Fibroblast of mammary gland (primary cell): ENCODE measurements around the gene SNX20.

ENCODE experiments used
- DNase-seq: peaks from one replicate; pipeline ENCODE4 v3.0.0-alpha.2; 2010; ENCODE audit warnings: low read depth
- H3K4me3 ChIP-seq: 2 replicates; pipeline ENCODE4 v1.5.1; 2011; ENCODE audit warnings: low read depth, mild to moderate bottlenecking, low read length, moderate library complexity; ENCODE audit not compliant: control insufficient read depth
- TF ChIP-seq, protein P1 (sequence below): conservative IDR thresholded peaks from 2 replicates; pipeline ENCODE4 v1.5.1; 2011; ENCODE audit warnings: low read depth, low read length, inconsistent platforms; ENCODE audit not compliant: control insufficient read depth, insufficient read depth

SNX20 gene

DNA sequence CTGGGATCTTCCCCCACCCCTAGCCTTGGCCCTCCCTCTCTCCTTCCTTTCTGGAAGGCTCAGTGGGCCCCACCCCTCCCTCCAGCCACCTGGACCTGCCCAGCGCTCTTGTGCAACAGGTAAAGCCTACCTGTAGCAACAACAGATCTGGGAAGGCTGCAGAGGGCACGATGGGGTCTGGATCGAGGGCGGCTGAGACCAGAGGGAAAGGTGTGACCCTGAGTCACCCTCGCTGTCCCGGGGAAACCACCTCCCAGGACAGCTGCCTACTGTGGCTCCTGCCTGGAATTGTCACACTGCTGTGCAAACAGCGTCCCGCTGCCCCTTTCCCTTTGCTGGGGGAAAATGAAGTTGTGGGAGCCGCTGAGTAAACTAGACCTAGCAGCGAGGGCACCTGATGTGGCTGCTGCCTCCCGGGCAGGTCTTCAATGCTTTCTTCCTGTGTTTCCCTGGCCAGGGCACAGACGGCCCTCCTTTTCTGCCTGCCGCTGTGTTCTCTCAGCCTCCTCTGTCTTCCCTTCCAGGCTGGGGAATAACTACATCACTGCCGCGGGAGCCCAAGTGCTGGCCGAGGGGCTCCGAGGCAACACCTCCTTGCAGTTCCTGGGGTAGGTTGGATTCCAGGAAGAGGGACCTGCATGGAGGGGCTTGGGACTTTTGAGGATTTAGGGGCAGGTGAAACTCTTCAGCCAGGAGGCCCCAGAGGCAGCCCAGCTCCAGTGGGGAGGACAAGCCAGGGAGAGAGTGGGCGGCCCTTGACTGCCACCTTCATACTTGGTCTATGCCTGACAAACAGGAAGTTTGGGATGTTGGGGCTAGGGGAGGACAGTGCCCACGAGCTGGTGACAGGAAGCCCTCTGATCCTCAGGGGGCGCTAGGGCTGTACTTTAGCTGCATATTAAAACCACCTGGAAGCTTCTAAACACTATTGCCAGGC, 38.6 kb upstream of the SNX20 start:
- TF ChIP-seq, protein P1, sequence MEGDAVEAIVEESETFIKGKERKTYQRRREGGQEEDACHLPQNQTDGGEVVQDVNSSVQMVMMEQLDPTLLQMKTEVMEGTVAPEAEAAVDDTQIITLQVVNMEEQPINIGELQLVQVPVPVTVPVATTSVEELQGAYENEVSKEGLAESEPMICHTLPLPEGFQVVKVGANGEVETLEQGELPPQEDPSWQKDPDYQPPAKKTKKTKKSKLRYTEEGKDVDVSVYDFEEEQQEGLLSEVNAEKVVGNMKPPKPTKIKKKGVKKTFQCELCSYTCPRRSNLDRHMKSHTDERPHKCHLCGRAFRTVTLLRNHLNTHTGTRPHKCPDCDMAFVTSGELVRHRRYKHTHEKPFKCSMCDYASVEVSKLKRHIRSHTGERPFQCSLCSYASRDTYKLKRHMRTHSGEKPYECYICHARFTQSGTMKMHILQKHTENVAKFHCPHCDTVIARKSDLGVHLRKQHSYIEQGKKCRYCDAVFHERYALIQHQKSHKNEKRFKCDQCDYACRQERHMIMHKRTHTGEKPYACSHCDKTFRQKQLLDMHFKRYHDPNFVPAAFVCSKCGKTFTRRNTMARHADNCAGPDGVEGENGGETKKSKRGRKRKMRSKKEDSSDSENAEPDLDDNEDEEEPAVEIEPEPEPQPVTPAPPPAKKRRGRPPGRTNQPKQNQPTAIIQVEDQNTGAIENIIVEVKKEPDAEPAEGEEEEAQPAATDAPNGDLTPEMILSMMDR = no peak
- H3K4me3 ChIP-seq = no peak overlapping the region
- DNase-seq = no peak

DNA sequence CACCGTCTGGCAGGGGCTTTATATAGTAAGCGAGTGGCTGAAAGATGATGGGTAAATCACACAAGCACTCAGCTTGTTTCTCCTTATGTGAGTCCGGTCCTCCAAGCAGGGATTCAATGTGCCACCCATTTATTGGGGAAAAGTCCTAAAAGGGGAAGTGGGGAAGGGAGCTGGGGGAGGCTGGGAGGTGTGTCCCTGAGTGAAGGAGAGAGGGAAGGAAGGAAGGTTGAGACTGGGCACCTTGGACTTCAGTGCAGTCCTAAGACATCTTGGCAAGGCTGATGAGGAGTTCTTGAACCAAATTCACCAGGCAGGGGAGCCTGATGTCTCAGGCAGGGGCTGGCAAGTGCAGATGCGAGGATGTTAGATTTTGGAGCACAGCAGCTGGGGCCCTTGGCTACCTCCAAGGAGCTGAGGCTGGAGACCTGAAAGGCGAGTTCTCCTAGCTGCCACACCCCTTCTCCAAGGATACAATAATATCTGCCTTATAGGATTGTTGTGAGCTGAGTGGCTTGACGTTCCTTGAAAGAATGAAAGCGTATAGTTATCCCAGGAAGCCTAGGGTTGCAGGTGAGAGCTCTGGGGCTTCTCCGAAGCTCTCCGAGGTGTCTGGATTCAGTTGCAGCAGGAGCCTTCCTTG, 37.8 kb upstream of the SNX20 start:
- TF ChIP-seq, protein P1 = no peak
- no peak overlapping the region for H3K4me3 ChIP-seq
- no peak for DNase-seq

DNA sequence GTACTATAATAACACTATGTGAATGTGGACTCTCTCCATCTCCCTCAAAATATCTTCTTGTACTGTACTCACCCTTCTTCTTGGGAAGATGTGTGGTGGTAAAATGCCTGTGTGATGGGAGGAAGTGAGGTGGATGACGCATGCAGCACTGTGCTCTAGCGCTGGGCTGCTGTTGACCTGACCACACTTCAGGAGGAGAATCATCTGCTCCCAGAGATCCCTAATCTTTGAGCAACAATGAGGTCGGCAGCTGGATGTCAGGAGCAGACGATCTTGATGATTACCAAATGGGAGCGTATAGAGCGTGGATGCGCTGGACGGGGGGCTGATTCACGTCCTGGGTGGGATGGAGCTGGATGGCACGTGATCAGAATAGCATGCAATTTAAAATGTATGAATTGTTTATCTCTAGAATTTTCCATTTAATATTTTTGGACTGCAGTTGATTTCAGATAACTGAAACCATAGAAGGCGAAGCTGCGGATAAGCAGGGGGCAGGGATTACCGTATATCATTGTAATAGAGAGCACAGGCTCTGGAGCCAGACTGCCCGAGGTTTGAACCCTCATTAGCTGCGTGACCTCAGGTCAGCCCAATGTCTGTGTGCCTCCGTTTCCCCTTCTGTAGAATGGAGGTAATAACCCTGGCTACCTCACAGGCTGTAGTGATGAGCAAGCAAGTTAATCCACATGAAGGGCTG, 37.1 kb upstream of the SNX20 start:
- DNase-seq = peak; percentile 70
- H3K4me3 ChIP-seq = no peak overlapping the region
- TF ChIP-seq, protein P1 = no peak

DNA sequence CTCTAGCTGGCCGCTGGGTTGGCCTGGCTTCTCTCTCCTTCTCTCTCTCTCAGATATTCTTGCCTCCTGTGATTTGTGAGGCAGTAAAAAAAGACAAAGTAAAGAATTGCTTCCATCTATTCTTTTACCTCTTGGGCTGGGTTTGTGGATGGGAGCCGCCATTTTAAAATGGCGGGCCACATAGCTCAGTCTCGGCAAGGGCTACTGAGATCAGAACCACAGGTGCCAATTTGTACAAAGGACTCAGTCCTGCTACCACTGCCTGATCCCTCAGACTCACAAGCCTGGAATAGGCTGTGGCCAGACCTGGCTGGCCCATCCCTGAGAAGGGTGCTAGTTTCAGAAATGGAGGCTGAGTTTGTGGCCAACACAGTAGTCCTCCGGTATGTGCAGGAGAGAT, 36.4 kb upstream of the SNX20 start:
- no peak for DNase-seq
- H3K4me3 ChIP-seq = no peak overlapping the region
- TF ChIP-seq, protein P1 = no peak

DNA sequence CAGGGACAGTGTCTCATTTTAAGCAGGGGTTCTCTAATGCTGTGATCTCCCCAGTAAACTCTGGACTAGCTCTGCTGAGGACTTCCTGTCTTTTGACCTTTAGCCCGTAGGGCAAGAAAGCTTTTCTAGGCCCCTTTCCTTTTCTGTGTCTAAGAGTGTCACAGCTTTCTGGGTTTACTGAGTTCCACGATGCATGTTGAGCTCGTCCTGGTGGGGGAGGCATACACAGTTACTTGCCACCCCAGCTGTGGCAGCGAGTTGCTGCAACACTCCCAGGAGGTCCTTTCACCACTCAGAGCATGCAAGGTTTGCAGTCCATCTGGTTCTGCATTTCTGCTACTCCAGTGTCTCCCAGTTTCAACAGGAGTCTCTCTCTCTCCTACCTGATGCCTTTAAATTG, 36.0 kb upstream of the SNX20 start:
- DNase-seq = no peak
- H3K4me3 ChIP-seq = no peak overlapping the region
- TF ChIP-seq, protein P1 = no peak

DNA sequence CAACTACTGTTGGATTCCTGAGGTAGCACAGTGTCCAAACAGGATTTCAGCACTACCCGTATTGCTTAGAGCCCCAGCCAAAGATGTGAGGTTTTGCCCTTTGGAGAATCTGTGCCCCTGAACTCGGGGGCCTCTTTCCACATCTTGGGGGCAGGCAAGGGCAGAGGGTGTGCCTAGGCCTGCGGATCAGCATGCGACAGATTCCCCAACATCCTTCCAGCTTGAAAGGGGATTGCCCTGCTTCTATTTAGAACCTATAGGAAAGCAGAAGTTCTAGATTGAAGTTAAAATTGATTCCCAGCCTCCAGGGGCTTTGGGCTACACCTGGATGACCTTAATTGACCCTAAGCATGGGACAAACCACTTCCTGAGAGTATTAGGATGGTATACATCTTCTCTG, 31.8 kb upstream of the SNX20 start:
- no peak overlapping the region for H3K4me3 ChIP-seq
- TF ChIP-seq, protein P1 = no peak
- DNase-seq = no peak
